ENCODE measurements around the gene GOSR2.
"Not testable (repeated sequence)": the region's sequence is repeated elsewhere in the genome, so short reads cannot be mapped to it uniquely, and the experiment has no call there.

The GOSR2 gene

DNA sequence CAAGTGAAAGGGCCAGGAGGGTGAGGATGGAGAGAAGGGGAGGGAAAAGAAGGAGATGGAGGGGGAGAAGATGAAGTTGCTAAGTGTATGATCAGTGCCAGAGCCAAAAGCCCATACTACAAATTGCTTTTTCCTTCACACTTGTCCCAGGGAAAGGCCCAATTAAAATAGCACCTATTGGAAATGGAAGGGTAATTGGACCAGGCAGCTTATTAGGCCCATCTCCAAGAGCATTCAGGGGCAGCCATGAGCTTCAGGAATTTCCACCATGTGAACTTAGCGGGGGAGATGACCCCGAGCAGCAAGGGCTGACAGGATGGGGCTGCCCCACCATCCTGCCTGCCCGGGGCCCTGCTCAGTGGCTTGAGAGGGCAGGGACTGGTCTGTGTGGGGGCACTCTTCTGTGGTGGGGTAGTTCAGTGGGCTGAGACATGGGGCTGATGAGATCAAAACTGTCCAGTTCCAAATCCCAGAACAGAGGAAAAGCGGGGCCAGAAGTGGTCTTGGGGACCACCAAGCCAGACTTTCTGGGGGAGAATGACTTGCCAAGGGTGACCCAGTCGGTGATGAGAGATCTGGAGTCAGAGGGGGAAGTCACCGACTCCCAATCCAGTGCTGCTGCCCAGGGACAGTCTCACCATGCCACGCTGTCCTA is 27.5 kb downstream of the GOSR2 start:
- in situ Hi-C loops (cut with HindIII; ENCODE audit: low pct_ligation_motif_present, low pct_unique_long_range_greater_than_20kb, low sequenced_read_pairs): no loop called here

GRCh38 chr17:46950997-46951621 is 28.1 kb downstream of the GOSR2 start:
- in situ Hi-C loops (cut with HindIII; ENCODE audit: low pct_ligation_motif_present, low pct_unique_long_range_greater_than_20kb, low sequenced_read_pairs): no loop called here
- no peak for DNase-seq

More for the DNA sequence above, 27.5 kb downstream of the GOSR2 start:
- DNase-seq: no peak

DNA sequence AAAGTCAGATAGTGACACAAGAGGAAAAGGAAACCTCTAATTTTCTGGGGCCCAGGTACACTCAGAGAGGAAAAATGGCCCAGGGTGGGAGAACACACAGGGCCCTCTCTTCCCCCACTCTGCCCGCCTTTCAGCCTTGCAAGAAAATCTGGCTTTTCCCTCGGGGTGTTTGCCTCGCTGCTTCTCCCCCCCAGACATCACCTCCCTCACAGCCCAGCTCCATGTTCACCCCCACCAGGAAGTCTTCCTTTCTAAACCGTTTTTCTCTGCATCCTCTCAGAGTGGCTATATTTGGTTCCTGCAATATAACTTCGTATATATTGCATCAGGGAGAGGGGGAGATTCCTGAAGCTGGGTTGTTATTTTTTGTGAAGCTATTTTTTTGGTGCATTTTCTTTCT is 28.7 kb downstream of the GOSR2 start:
- DNase-seq: no peak
- in situ Hi-C loops (cut with HindIII; ENCODE audit: low pct_ligation_motif_present, low pct_unique_long_range_greater_than_20kb, low sequenced_read_pairs): no loop called here

DNA sequence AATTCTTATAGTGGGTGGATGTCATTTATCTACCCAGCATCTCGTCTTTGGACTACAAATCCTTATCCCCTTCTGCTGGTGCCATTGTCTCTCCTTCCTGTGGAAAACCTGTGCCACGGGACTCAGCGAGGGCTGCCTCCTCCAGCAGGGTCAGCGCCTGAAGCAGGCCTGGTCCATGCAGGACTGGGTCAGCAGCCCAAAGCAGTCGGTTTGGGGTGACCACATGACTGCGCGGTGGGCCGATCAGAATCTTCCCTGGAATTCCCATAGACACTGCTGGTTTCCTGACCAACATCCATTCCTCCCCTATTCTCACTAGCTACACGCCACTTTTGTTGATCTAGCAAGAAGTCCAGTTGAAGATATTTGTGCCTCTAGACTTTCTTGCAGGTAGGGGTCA is 29.2 kb downstream of the GOSR2 start:
- no peak for DNase-seq
- in situ Hi-C loops (cut with HindIII; ENCODE audit: low pct_ligation_motif_present, low pct_unique_long_range_greater_than_20kb, low sequenced_read_pairs): no loop called here

- DNase-seq; in situ Hi-C loops (cut with HindIII; ENCODE audit: low pct_ligation_motif_present, low pct_unique_long_range_greater_than_20kb, low sequenced_read_pairs): not testable (repeated sequence)
Measured at GRCh38 chr17:46953191-46953590, 30.2 kb downstream of the GOSR2 start.

DNA sequence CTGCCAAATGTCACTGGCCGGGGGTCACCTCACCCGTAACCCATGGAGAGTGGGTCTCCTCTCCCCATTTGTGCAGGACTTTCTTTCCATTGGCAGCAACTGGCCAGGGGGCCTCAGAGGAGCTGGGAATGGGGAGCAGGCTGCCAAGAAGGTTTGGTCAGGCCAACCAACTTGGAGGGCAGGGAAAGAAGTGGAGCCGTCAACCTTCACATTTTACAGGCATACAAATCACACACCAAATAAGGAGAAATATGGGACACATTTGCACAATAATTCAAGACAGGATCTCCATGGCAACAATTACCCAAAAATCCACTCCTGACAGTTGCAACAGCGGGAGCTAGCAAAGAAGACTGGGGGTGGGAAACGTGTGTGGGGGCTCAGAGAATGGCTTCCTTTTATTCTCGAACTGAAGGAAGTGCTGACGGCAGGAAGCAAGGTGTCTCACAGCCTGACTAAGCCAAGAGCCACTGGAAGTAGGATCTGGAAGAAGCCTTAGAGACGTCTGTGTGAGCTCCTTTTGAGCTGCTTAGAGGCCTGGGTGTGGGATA is 35.2 kb downstream of the GOSR2 start:
- in situ Hi-C loops (cut with HindIII; ENCODE audit: low pct_ligation_motif_present, low pct_unique_long_range_greater_than_20kb, low sequenced_read_pairs): no loop called here
- DNase-seq: no peak

- DNase-seq: no peak
- in situ Hi-C loops (cut with HindIII; ENCODE audit: low pct_ligation_motif_present, low pct_unique_long_range_greater_than_20kb, low sequenced_read_pairs): no loop called here
Measured at GRCh38 chr17:46960152-46960551, 37.2 kb downstream of the GOSR2 start.

DNA sequence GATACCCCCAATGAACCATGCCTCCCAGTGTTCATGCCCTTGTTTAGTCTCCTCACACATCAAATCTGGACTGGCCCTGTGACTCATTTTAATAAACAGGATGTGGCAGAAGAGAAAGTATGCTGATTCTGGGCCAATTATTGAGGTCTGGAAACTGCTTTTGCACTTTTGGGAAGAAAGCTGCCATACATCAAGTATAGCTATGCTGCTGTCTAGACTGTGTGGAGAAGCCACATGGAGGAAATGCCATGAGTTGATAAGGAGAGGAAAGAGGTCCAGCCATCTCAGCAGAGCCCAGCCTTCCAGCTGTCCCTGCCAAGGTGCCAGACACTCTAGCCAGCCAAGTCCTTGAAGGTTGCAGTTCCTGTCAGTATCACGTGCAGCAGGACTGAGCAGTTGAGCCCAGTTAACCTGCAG is 39.4 kb downstream of the GOSR2 start:
- in situ Hi-C loops (cut with HindIII; ENCODE audit: low pct_ligation_motif_present, low pct_unique_long_range_greater_than_20kb, low sequenced_read_pairs): no loop called here
- DNase-seq: no peak

DNA sequence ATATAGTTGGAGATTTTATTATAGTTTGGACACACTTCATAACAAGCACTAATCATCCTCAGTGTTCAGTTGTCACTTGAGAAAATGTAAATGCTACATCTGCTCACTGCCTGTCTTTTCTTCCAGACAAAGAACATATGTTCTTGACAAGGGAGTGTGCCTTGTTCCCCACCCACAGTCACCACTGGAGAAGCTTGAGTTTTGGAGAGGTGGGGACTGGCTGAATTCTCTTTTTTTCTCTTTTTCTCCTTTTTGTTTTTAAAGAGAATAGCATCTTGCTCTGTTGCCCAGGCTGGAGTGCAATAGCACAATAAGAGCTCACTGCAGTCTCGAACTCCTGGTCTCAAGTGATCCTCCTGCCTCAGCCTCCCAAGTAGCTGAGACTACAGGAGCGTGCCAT is 40.6 kb downstream of the GOSR2 start:
- in situ Hi-C loops (cut with HindIII; ENCODE audit: low pct_ligation_motif_present, low pct_unique_long_range_greater_than_20kb, low sequenced_read_pairs): no loop called here
- DNase-seq: no peak

- in situ Hi-C loops (cut with HindIII; ENCODE audit: low pct_ligation_motif_present, low pct_unique_long_range_greater_than_20kb, low sequenced_read_pairs): no loop called here
- peak; percentile 55 for DNase-seq
Measured at GRCh38 chr17:46964315-46965265, 41.6 kb downstream of the GOSR2 start.

DNA sequence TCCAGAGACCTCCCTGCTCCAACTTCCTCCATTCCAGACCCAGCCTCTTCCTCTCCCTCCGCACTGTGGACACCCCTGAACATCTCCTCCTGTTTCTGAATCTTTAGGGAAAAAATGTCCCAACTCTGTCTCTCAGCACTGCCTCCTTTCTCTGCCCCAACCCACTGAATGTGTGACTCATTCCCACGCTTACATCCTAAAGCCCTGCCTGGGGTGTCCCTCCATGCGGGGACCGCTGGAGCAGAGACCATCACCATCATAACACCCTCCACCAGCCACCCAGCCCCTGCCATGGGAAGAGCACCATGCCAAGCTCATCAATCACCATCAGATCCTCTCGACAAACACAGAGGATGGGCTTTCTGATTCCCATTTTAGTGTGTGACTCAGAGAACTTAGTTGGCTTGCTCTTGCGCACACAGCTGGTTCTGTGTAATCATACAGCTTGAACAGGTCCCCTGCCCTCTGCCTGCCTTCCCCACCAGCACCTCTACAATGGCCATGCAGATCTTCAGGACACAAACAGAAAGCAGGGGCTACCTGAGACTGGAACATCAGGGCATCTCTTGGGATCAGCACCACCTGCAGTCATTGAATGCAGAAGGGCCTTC is 45.4 kb downstream of the GOSR2 start:
- in situ Hi-C loops (cut with HindIII; ENCODE audit: low pct_ligation_motif_present, low pct_unique_long_range_greater_than_20kb, low sequenced_read_pairs): no loop called here
- DNase-seq: no peak

GRCh38 chr17:46968896-46969295 is 45.9 kb downstream of the GOSR2 start:
- in situ Hi-C loops (cut with HindIII; ENCODE audit: low pct_ligation_motif_present, low pct_unique_long_range_greater_than_20kb, low sequenced_read_pairs): no loop called here
- no peak for DNase-seq

- DNase-seq: no peak
- in situ Hi-C loops (cut with HindIII; ENCODE audit: low pct_ligation_motif_present, low pct_unique_long_range_greater_than_20kb, low sequenced_read_pairs): no loop called here
Measured at GRCh38 chr17:46971647-46972300, 48.8 kb downstream of the GOSR2 start.

DNA sequence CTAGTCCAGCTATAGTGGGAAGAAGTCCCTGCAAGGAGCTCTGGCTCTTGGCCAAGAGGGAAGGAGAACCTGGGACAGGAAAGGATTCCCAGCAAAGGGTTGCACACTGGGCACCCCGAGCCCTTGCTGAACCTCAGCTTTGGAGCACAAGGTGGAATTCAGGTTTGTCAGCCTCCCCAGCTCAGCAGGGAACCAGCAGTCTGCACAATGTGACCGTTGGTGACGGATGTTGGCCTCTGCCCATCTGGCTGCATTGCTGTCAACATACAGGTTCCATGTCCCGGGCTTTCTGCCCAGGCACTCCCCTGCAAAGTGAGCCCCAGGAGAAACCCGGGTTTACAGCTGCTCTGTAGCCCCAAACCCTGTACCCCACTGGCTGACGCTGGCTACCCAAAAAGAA is 49.4 kb downstream of the GOSR2 start:
- in situ Hi-C loops (cut with HindIII; ENCODE audit: low pct_ligation_motif_present, low pct_unique_long_range_greater_than_20kb, low sequenced_read_pairs): no loop called here
- DNase-seq: no peak

- no peak for DNase-seq
- in situ Hi-C loops (cut with HindIII; ENCODE audit: low pct_ligation_motif_present, low pct_unique_long_range_greater_than_20kb, low sequenced_read_pairs): no loop called here
Measured at GRCh38 chr17:46974086-46974485, 51.1 kb downstream of the GOSR2 start.

DNA sequence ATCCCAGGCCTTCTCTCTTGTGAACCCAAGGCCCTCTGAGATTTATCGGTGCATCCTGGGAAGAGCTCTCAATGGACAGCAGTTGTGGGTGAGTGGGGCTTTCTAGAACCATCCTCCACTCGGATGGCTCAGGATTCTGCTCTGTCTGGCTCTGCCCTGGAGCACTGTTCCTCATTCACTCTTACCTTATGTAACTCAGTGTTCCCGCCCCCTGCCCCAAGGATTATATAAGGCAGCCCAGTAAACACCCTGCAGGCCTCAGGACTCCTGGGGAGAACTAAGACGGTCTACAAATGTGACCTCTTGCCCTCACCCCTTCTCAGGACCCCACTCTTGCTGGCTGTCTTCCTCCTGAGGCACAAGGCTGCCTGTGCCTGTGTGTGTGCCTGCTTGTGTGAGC is 52.3 kb downstream of the GOSR2 start:
- DNase-seq: no peak
- in situ Hi-C loops (cut with HindIII; ENCODE audit: low pct_ligation_motif_present, low pct_unique_long_range_greater_than_20kb, low sequenced_read_pairs): no loop called here

DNA sequence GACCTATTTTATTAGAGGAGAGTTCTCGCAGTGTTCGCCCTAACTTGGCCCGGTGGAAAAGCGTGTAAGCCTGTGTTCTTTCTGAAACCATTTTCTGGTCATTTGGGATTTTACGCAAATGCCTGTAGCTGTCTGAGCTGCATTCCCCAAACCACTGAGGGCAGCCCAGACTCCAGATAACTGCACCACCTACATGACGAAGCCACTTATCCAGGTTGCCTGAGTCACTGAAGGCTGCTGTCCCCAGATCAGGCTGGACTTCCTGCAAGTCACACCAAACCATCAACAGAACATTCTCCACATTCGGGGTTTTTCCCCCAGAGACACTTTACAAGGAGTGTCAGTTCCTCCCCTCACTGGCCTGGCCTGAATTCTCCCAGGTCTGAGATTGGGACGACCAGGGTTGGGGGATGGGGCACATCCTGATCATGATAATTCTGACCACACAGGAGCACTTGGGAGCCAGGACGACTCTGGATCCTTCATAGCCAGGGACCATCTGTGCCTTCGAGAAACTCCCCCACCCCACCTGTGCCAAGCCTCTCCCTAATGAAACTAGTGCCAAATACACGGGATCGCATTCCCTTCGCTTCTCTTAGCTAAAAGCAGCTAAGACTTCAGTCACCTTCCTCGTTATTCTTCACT is 53.8 kb downstream of the GOSR2 start:
- in situ Hi-C loops (cut with HindIII; ENCODE audit: low pct_ligation_motif_present, low pct_unique_long_range_greater_than_20kb, low sequenced_read_pairs): no loop called here
- DNase-seq: no peak

DNA sequence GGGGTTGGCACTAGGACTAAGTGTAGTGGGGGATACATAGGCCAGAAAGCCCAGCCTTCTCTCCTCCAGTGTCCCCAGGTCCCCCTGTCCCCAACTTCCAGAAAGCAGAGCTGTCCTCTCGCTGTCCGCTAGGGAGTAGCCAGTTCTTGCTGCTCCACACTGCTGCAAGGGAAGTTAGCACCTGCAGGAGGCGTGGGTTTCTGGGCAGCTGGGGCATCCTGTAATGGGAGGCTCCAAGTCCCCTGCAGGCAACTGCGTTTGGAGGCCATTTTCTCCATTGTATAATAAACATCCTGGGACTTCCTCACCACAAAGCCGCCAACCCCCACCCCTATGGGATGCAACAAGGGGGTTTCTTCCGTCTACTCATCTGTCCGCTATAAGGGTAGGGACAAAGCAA is 54.4 kb downstream of the GOSR2 start:
- peak; percentile 17 for DNase-seq

More for the DNA sequence above, 54.4 kb downstream of the GOSR2 start:
- in situ Hi-C loops (cut with HindIII; ENCODE audit: low pct_ligation_motif_present, low pct_unique_long_range_greater_than_20kb, low sequenced_read_pairs): no loop called here

Data from ACHN (cell line).